Testis (tissue), 2 donors: ENCODE results near the gene LPCAT2.

Experiments used
- CTCF ChIP-seq, 3 experiments: fragments of 450-650 bp in 2 of 3; fragments of 200-600 bp in 1 of 3; sonication (generic) in 1 of 3; IDR thresholded peaks; one replicate each; pipeline ENCODE4 v1.5.1; 2016 to 2019; ENCODE audit warnings: antibody characterized with exemption in 3 of 3, mild to moderate bottlenecking in 2 of 3, moderate library complexity in 1 of 3
- POLR2A ChIP-seq: fragments of 450-650 bp; IDR thresholded peaks from one replicate; pipeline ENCODE4 v1.6.1; 2017; ENCODE audit warnings: antibody characterized with exemption, mild to moderate bottlenecking, moderate library complexity

GRCh38 chr16:55552621-55553020, 43.7 kb downstream of the LPCAT2 start:
- TF ChIP-seq CTCF (IDR thresholded peaks at IDR 0.05) (no peak), POLR2A (no peak)
